ENCODE results near the gene CDKN2AIP. TPM values are rescaled to one million over a fixed set of nuclear protein-coding genes. Genes with fewer than 3 reads are reported as not detected.

The CDKN2AIP gene
- polyA plus RNA-seq, 1 of the 3 experiments (the other 2 are of a cell fraction), result 8.3 TPM

GRCh38 chr4:183436417-183436816 is 8.0 kb upstream of the CDKN2AIP start:
- Histone ChIP-seq H2AFZ (ENCODE audit: low read depth) (no peak overlapping the region), H3K27ac (ENCODE audit: low read depth in 2 of 2, low read length in 1 of 2) (no peak overlapping the region), H3K79me2 (ENCODE audit: insufficient read depth) (no peaks in the 10 kb centered on the region), H3K9me3 (no peaks in the 10 kb centered on the region), H3K9ac (no peak overlapping the region), H3K4me2 (no peak overlapping the region), H4K20me1 (ENCODE audit: insufficient read depth) (no peaks in the 10 kb centered on the region), H3F3A (replicated peaks; ENCODE audit: insufficient read depth) (peaks cover 18% of the 10 kb centered on the region), H3K36me3 (replicated peaks in 1 of 2; ENCODE audit: control insufficient read depth in 1 of 2, insufficient read depth in 2 of 2, low read length in 1 of 2) (no peaks in the 10 kb centered on the region), H3K27me3 (ENCODE audit: insufficient read depth) (no peaks in the 10 kb centered on the region), H3K4me1 (ENCODE audit: control insufficient read depth in 1 of 2, insufficient read depth in 2 of 2, low read depth in 1 of 2, low read length in 1 of 2) (no peaks in the 10 kb centered on the region), H3K4me3 (ENCODE audit: low read depth in 2 of 2, low read length in 1 of 2) (no peak overlapping the region), H3K9me2 (no peaks in the 10 kb centered on the region)
- DNase-seq, result no peak
- POLR2A ChIA-PET, result no interaction called here
- CTCF ChIA-PET, result no interaction called here
- 92% methylated on average over 4 of the region's 6 CpGs for WGBS (ENCODE audit: low lambda C conversion rate)
- TF ChIP-seq, protein P1, sequence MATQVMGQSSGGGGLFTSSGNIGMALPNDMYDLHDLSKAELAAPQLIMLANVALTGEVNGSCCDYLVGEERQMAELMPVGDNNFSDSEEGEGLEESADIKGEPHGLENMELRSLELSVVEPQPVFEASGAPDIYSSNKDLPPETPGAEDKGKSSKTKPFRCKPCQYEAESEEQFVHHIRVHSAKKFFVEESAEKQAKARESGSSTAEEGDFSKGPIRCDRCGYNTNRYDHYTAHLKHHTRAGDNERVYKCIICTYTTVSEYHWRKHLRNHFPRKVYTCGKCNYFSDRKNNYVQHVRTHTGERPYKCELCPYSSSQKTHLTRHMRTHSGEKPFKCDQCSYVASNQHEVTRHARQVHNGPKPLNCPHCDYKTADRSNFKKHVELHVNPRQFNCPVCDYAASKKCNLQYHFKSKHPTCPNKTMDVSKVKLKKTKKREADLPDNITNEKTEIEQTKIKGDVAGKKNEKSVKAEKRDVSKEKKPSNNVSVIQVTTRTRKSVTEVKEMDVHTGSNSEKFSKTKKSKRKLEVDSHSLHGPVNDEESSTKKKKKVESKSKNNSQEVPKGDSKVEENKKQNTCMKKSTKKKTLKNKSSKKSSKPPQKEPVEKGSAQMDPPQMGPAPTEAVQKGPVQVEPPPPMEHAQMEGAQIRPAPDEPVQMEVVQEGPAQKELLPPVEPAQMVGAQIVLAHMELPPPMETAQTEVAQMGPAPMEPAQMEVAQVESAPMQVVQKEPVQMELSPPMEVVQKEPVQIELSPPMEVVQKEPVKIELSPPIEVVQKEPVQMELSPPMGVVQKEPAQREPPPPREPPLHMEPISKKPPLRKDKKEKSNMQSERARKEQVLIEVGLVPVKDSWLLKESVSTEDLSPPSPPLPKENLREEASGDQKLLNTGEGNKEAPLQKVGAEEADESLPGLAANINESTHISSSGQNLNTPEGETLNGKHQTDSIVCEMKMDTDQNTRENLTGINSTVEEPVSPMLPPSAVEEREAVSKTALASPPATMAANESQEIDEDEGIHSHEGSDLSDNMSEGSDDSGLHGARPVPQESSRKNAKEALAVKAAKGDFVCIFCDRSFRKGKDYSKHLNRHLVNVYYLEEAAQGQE (IDR thresholded peaks at IDR 0.05; ENCODE audit: low read depth, low read length), result no peak
- TF ChIP-seq SMC3 (IDR thresholded peaks at IDR 0.05; ENCODE audit: low read depth, low read length) (no peak), TAF1 (IDR thresholded peaks at IDR 0.05; ENCODE audit: borderline replicate concordance, low read depth, low read length) (no peak), CTCF (IDR thresholded peaks at IDR 0.05) (no peak), YY1 (IDR thresholded peaks at IDR 0.05; ENCODE audit: low read depth) (no peak), MXI1 (IDR thresholded peaks at IDR 0.05; ENCODE audit: low read depth, low read length) (no peak), GABPA (IDR thresholded peaks at IDR 0.05; ENCODE audit: low read depth) (no peak), TCF12 (IDR thresholded peaks at IDR 0.05) (no peak), FOXM1 (IDR thresholded peaks at IDR 0.05; ENCODE audit: low read depth) (no peak), NRF1 (IDR thresholded peaks at IDR 0.05; ENCODE audit: low read depth, low read length) (no peak), MEF2A (IDR thresholded peaks at IDR 0.05; ENCODE audit: borderline replicate concordance, low read depth) (no peak), GATA2 (CRISPR knock-in tag; IDR thresholded peaks at IDR 0.05) (no peak), FOSL2 (IDR thresholded peaks at IDR 0.05; ENCODE audit: borderline replicate concordance, low read depth) (no peak), POLR2AphosphoS5 (IDR thresholded peaks at IDR 0.05; ENCODE audit: low read depth, low read length) (no peak), CHD2 (IDR thresholded peaks at IDR 0.05; ENCODE audit: low read length, partially characterized antibody) (no peak), ELF1 (IDR thresholded peaks at IDR 0.05) (no peak)
- TF ChIP-seq, protein P2, sequence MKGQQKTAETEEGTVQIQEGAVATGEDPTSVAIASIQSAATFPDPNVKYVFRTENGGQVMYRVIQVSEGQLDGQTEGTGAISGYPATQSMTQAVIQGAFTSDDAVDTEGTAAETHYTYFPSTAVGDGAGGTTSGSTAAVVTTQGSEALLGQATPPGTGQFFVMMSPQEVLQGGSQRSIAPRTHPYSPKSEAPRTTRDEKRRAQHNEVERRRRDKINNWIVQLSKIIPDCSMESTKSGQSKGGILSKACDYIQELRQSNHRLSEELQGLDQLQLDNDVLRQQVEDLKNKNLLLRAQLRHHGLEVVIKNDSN (IDR thresholded peaks at IDR 0.05; ENCODE audit: borderline replicate concordance, low read depth), result no peak
- TF ChIP-seq, protein P3, sequence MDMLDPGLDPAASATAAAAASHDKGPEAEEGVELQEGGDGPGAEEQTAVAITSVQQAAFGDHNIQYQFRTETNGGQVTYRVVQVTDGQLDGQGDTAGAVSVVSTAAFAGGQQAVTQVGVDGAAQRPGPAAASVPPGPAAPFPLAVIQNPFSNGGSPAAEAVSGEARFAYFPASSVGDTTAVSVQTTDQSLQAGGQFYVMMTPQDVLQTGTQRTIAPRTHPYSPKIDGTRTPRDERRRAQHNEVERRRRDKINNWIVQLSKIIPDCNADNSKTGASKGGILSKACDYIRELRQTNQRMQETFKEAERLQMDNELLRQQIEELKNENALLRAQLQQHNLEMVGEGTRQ (IDR thresholded peaks at IDR 0.05; ENCODE audit: borderline replicate concordance, low read depth, low read length), result no peak

All from SK-N-SH (cell line).